SJCRH30 (cell line): Measurements from ENCODE around the gene PARD3. TPM values are rescaled to one million over a fixed set of nuclear protein-coding genes. Genes with fewer than 3 reads are reported as not detected.

ENCODE experiments used
- DNase-seq, 2 experiments: peaks; one replicate each; pipeline ENCODE4 v3.0.0-alpha.2; 2015 to 2020
- H3K27ac ChIP-seq: fragments of 250-450 bp; sonication (Bioruptor Pico); 2 replicates; pipeline ENCODE4 v1.5.1; 2020; ENCODE audit warnings: mild to moderate bottlenecking, moderate library complexity
- H3K27me3 ChIP-seq: fragments of 250-450 bp; sonication (Bioruptor Pico); 2 replicates; pipeline ENCODE4 v1.5.1; 2020; ENCODE audit warnings: mild to moderate bottlenecking, moderate library complexity
- H3K36me3 ChIP-seq: fragments of 250-450 bp; sonication (Bioruptor Pico); 2 replicates; pipeline ENCODE4 v1.5.1; 2020; ENCODE audit warnings: mild to moderate bottlenecking, moderate library complexity
- H3K4me1 ChIP-seq: fragments of 250-450 bp; sonication (Bioruptor Pico); 2 replicates; pipeline ENCODE4 v1.5.1; 2020; ENCODE audit warnings: mild to moderate bottlenecking, moderate library complexity
- H3K4me3 ChIP-seq: fragments of 250-450 bp; sonication (Bioruptor Pico); 2 replicates; pipeline ENCODE4 v1.5.1; 2020; ENCODE audit warnings: mild to moderate bottlenecking, moderate library complexity
- H3K9me3 ChIP-seq: fragments of 250-450 bp; sonication (Bioruptor Pico); replicated peaks from 2 replicates; pipeline ENCODE4 v1.5.1; 2020; ENCODE audit warnings: mild to moderate bottlenecking, moderate library complexity
- total RNA-seq: library from RNA; depleted of rRNA; stranded (reverse); fragments of >200 nt; shearing (Covaris generic); gene quantifications from 2 replicates; pipeline ENCODE4 v1.2.3, GENCODE V29; 2014

Gene PARD3
- total RNA-seq, 1 experiment from 2014 or later: 58.7 TPM

GRCh38 chr10:34609287-34609940, 205.7 kb downstream of the PARD3 start:
- no peak for DNase-seq
- no peak overlapping the region for H3K27ac ChIP-seq

DNA sequence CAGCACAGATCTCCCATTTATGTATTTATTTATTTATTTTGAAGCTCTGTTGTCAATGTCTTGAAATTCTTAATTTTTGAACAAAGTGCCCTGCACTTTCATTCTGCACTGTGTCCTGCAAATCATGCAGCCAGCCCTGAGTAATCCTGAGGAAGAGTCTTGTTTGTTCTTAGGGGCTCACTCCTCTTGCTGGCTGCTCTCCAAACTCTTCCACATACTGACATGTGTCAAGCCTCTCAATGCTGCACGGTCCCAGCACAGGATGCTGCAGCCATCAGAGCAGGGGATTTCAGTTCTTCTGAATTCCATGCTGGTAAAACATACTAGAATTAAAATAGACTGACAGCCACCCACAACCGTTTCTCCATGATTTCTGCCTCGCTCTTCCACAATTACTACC, 207.2 kb downstream of the PARD3 start:
- H3K4me3 ChIP-seq: no peak overlapping the region
- H3K9me3 ChIP-seq: no peaks in the 10 kb centered on the region
- peak in 1 of 2 experiments; percentile 13 for DNase-seq
- H3K27me3 ChIP-seq: no peaks in the 10 kb centered on the region
- no peak overlapping the region for H3K27ac ChIP-seq
- no peaks in the 10 kb centered on the region for H3K36me3 ChIP-seq
- H3K4me1 ChIP-seq: no peaks in the 10 kb centered on the region

More at GRCh38 chr10:34609287-34609940, 205.7 kb downstream of the PARD3 start:
- H3K27me3 ChIP-seq: no peaks in the 10 kb centered on the region
- H3K4me1 ChIP-seq: no peaks in the 10 kb centered on the region
- H3K9me3 ChIP-seq: no peaks in the 10 kb centered on the region
- no peak overlapping the region for H3K4me3 ChIP-seq
- H3K36me3 ChIP-seq: no peaks in the 10 kb centered on the region

- Histone ChIP-seq H3K4me3 (no peak overlapping the region), H3K9me3 (no peaks in the 10 kb centered on the region), H3K4me1 (no peaks in the 10 kb centered on the region), H3K27ac (no peak overlapping the region), H3K36me3 (no peaks in the 10 kb centered on the region), H3K27me3 (no peaks in the 10 kb centered on the region)
- no peak for DNase-seq
Observed at GRCh38 chr10:34606890-34607289, 208.2 kb downstream of the PARD3 start.

GRCh38 chr10:34602478-34602877, 212.6 kb downstream of the PARD3 start:
- Histone ChIP-seq H3K36me3 (no peaks in the 10 kb centered on the region; the same call in 1 of the 2 replicates), H3K9me3 (no peaks in the 10 kb centered on the region), H3K4me3 (no peak overlapping the region), H3K27me3 (no peaks in the 10 kb centered on the region), H3K4me1 (peaks cover 4% of the 10 kb centered on the region; the same call in 1 of the 2 replicates), H3K27ac (no peak overlapping the region)
- no peak for DNase-seq

- H3K4me3 ChIP-seq: no peak overlapping the region
- H3K9me3 ChIP-seq: no peaks in the 10 kb centered on the region
- H3K4me1 ChIP-seq: peaks cover 4% of the 10 kb centered on the region; the same call in 1 of the 2 replicates
- H3K27me3 ChIP-seq: no peaks in the 10 kb centered on the region
- no peaks in the 10 kb centered on the region; the same call in 1 of the 2 replicates for H3K36me3 ChIP-seq
- no peak for DNase-seq
- H3K27ac ChIP-seq: no peak overlapping the region
Observed at GRCh38 chr10:34601691-34602090, 213.4 kb downstream of the PARD3 start.

- no peaks in the 10 kb centered on the region for H3K27me3 ChIP-seq
- H3K4me1 ChIP-seq: peaks cover 4% of the 10 kb centered on the region; the same call in 1 of the 2 replicates
- no peaks in the 10 kb centered on the region; the same call in 1 of the 2 replicates for H3K36me3 ChIP-seq
- no peak overlapping the region for H3K27ac ChIP-seq
- no peaks in the 10 kb centered on the region for H3K9me3 ChIP-seq
- DNase-seq: no peak
- no peak overlapping the region for H3K4me3 ChIP-seq
Observed at GRCh38 chr10:34599026-34599795, 215.9 kb downstream of the PARD3 start.

DNA sequence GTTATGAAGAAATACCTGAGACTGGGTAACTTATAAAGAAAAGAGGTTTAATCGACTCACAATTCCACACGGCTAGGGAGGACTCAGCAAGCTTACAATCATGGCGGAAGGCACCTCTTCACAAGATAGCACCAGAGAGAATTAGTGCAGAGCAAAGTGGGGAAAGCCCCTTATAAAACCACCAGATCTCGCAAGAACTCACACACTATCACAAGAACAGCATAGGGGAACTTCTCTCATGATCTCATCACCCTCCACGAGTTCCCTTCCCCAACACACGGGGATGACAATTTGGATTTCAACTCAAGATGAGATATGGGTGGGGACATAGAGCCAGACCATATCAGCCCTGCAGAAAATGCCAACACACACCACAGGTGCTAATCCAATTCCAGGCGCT, 218.7 kb downstream of the PARD3 start:
- H3K4me3 ChIP-seq: no peak overlapping the region
- H3K36me3 ChIP-seq: no peaks in the 10 kb centered on the region; the same call in 1 of the 2 replicates
- H3K27me3 ChIP-seq: no peaks in the 10 kb centered on the region
- DNase-seq: no peak
- no peaks in the 10 kb centered on the region for H3K9me3 ChIP-seq
- H3K4me1 ChIP-seq: peaks cover 4% of the 10 kb centered on the region; the same call in 1 of the 2 replicates
- H3K27ac ChIP-seq: no peak overlapping the region

DNA sequence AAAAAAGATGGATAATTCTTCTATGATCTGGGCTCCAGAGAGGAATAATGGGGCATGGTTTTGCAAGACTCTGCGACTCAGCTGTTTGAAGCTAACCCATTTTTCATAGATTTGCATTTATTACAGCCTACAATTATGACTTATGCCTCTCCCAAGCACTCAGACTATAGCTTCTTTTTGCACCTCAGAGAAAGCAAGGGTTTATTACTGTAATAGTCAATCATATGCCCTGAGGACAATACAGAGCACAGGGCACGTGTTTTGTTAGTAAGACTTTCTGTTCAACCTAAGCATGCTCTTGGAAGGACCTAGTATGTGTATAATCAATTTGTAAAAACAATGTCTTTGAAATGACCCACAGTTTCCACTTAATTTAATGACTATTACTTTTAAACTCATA, 221.2 kb downstream of the PARD3 start:
- no peaks in the 10 kb centered on the region for H3K36me3 ChIP-seq
- no peak for DNase-seq
- H3K27me3 ChIP-seq: no peaks in the 10 kb centered on the region
- H3K4me3 ChIP-seq: no peak overlapping the region
- no peaks in the 10 kb centered on the region for H3K9me3 ChIP-seq
- H3K27ac ChIP-seq: no peak overlapping the region
- no peaks in the 10 kb centered on the region for H3K4me1 ChIP-seq

GRCh38 chr10:34593374-34593890, 221.7 kb downstream of the PARD3 start:
- no peak for DNase-seq
- Histone ChIP-seq H3K4me3 (no peak overlapping the region), H3K27me3 (no peaks in the 10 kb centered on the region), H3K4me1 (no peaks in the 10 kb centered on the region), H3K9me3 (no peaks in the 10 kb centered on the region), H3K27ac (no peak overlapping the region), H3K36me3 (no peaks in the 10 kb centered on the region)

- DNase-seq: no peak
- Histone ChIP-seq H3K27ac (no peak overlapping the region), H3K4me1 (no peaks in the 10 kb centered on the region), H3K4me3 (no peak overlapping the region), H3K36me3 (no peaks in the 10 kb centered on the region), H3K27me3 (no peaks in the 10 kb centered on the region), H3K9me3 (no peaks in the 10 kb centered on the region)
Observed at GRCh38 chr10:34590793-34591192, 224.3 kb downstream of the PARD3 start.

DNA sequence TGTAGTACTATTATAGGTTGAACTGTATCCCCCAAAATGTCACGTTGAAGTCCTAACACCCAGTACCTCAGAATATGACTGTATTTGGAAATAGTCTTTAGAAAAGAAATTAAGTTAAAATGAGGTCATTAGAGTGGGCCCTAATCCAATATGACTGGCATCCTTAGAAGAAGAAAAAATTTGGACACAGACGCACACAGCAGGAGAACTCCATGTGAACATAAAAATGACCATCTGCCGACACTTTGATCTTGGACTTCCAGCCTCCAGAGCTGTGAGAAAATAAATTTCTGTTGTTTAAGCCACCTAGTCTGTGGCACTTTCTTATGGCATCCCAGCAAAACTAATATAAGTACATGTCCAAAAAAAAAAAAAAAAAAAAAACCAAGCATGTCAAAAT, 225.8 kb downstream of the PARD3 start:
- Histone ChIP-seq H3K27me3 (no peaks in the 10 kb centered on the region), H3K27ac (no peak overlapping the region), H3K4me1 (no peaks in the 10 kb centered on the region), H3K36me3 (no peaks in the 10 kb centered on the region), H3K4me3 (no peak overlapping the region), H3K9me3 (no peaks in the 10 kb centered on the region)
- no peak for DNase-seq

DNA sequence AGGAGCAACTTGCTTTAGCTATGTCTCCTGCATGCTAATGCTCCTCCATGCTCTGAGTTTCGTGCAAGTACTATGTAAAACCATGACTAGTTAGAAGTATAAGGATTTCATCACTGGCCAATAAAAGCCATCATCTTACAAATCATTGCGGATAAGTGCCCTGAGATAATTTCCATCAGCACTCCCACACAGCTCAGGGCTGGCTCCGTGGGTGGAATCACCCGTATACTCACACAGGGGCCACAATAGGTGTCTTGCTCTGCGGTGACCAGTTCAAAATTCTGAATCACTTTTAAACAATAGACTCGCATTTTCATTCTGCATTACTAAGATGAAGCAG, 227.4 kb downstream of the PARD3 start:
- H3K27me3 ChIP-seq: no peaks in the 10 kb centered on the region
- no peak overlapping the region for H3K27ac ChIP-seq
- H3K4me1 ChIP-seq: no peaks in the 10 kb centered on the region
- no peak for DNase-seq
- H3K9me3 ChIP-seq: no peaks in the 10 kb centered on the region
- no peak overlapping the region for H3K4me3 ChIP-seq
- H3K36me3 ChIP-seq: no peaks in the 10 kb centered on the region

DNA sequence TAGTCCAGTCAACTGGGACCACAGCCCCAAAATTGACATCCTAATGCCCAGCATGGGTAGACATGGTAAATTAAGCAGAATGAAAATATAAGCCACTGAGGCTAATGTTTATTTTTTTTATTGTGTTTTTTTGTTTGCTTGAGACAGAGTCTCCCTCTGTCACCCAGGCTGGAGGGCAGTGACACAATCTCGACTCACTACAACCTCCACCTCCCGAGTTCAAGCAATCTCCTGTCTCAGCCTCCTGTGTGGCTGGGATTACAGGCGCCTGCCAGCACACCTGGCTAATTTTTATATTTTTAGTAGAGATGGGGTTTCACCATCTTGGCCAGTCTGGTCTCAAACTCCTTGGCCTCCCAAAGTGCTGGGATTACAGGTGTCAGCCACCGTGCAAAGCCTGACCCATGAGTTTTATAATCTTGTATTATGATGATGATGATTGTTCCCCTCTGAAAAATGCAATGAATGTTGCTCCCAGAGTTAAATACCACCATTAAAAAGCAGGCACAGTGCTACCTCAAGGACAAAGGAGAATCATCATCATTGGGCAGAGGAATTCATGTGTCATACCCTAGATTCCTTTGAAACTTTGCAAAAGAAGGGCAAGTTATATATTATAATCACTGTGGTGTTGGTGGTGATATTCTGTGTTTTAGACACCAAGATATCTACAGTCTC, 228.0 kb downstream of the PARD3 start:
- H3K27me3 ChIP-seq: no peaks in the 10 kb centered on the region
- H3K9me3 ChIP-seq: no peaks in the 10 kb centered on the region
- DNase-seq: no peak
- no peak overlapping the region for H3K4me3 ChIP-seq
- no peak overlapping the region for H3K27ac ChIP-seq
- no peaks in the 10 kb centered on the region for H3K4me1 ChIP-seq
- H3K36me3 ChIP-seq: no peaks in the 10 kb centered on the region

DNA sequence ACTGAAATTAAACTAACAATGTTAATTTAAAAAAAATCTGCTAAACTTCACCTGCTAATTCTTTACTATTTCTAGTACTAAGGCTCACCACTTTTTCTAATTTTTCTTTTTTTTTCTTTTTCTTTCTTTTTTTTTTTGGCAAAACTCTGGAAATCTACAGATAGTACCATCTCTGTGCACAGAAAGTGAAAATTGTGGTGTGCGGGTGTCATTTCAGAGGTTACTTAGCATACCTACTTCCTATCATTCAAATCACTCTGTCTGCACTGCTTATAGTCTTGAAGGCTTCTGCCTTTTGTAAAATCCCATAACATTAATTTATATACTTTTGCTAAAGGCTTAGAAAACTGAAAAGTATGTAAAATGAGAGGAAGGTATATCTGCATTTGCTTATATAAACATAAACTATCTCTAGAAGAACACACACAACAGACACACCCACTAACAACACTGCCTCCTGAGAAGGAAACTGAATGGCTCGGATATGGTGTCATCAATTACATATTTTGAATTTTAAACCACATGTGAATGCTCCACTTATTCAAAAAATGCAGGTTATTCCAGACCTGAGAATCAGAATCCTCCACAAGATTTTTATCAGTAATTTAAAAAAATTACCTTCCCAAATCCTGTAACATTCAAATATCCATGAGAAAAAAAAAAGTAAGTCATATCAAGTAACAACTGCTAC, 229.5 kb downstream of the PARD3 start:
- Histone ChIP-seq H3K27me3 (no peaks in the 10 kb centered on the region), H3K9me3 (no peaks in the 10 kb centered on the region), H3K36me3 (no peaks in the 10 kb centered on the region), H3K4me1 (peaks cover 4% of the 10 kb centered on the region), H3K27ac (no peak overlapping the region), H3K4me3 (no peak overlapping the region)
- DNase-seq: no peak
